GM12878 (cell line): ENCODE measurements around the gene AKT1. TPM values are rescaled to one million over a fixed set of nuclear protein-coding genes. Genes with fewer than 3 reads are reported as not detected.

Experiments
- ATAC-seq: fragments of 200-7000 bp; cut with Tn5 transposase; 3 replicates; pipeline ENCODE4 v1.9.1; 2020; ENCODE audit warnings: mild to moderate bottlenecking, moderate library complexity
- BruUV-seq: library from RNA; stranded (reverse); fragments of 400-500 nt; replicated peaks from 2 replicates; lab custom pipeline; 2021; lab: Mats Ljungman, UMichigan
- CTCF ChIA-PET: fragments of 300-600 bp; sonication (Branson Sonifier 250); formaldehyde crosslinking; extraction: SDS; loops from one replicate; lab custom pipeline; 2021; ENCODE audit warnings: inconsistent platforms; lab: Yijun Ruan, JAX
- POLR2A ChIA-PET: fragments of 350-600 bp; formaldehyde crosslinking; extraction: SDS; loops from one replicate; lab custom pipeline; 2021; ENCODE audit warnings: inconsistent platforms; lab: Charles Lee
- RAD21 ChIA-PET: fragments of 300-600 bp; sonication (Branson Sonifier 250); formaldehyde crosslinking; loops from one replicate; lab custom pipeline; 2023; ENCODE audit warnings: antibody characterized with exemption; ENCODE audit not compliant: unreplicated experiment; lab: Charles Lee
- SMC1A ChIA-PET: fragments of 300-600 bp; sonication (Branson Sonifier 250); formaldehyde crosslinking; loops from one replicate; lab custom pipeline; 2023; ENCODE audit not compliant: unreplicated experiment, uncharacterized antibody; lab: Charles Lee
- DNase-seq: peaks from one replicate; pipeline ENCODE4 v3.0.0-alpha.2; 2011; ENCODE audit warnings: low read depth, low spot score
- FAIRE-seq: peaks from 3 replicates; lab custom pipeline; 2011; peaks lifted over from hg19 to GRCh38; lab: Jason Lieb, UNC
- H2AFZ ChIP-seq: 2 replicates; pipeline ENCODE4 v1.6.0; 2011; ENCODE audit warnings: low read depth, low read length, control low read depth; ENCODE audit not compliant: control insufficient read depth
- H3K27ac ChIP-seq: 2 replicates; pipeline ENCODE4 v1.5.1; 2011; ENCODE audit warnings: control low read depth; ENCODE audit not compliant: control insufficient read depth, insufficient read depth
- H3K27me3 ChIP-seq, 2 experiments: replicated peaks in 1 of 2; 2 replicates each; pipeline versions ENCODE4 v1.6.0 to v1.6.1; 2011; ENCODE audit warnings: low read length in 1 of 2; ENCODE audit not compliant: control insufficient read depth in 2 of 2, insufficient read depth in 2 of 2
- H3K36me3 ChIP-seq, 2 experiments: 2 replicates each; pipeline ENCODE4 v1.5.1; 2011; ENCODE audit warnings: low read length in 1 of 2; ENCODE audit not compliant: control insufficient read depth in 2 of 2, insufficient read depth in 2 of 2
- H3K4me1 ChIP-seq: 2 replicates; pipeline ENCODE4 v1.6.1; 2011; ENCODE audit warnings: mild to moderate bottlenecking, low read length, moderate library complexity, mixed read lengths; ENCODE audit not compliant: control insufficient read depth, insufficient read depth
- H3K4me2 ChIP-seq: 2 replicates; pipeline ENCODE4 v1.6.0; 2011; ENCODE audit warnings: control low read depth; ENCODE audit not compliant: control insufficient read depth, insufficient read depth
- H3K4me3 ChIP-seq: fragments of 200-600 bp; sonication (generic); 2 replicates; pipeline ENCODE4 v1.5.1; 2016
- H3K79me2 ChIP-seq: 2 replicates; pipeline ENCODE4 v1.6.0; 2011; ENCODE audit warnings: low read length; ENCODE audit not compliant: control insufficient read depth, insufficient read depth
- H3K9ac ChIP-seq: 2 replicates; pipeline ENCODE4 v1.8.0; 2011; ENCODE audit warnings: low read length, control low read depth, mixed read lengths; ENCODE audit not compliant: control insufficient read depth, insufficient read depth
- H3K9me3 ChIP-seq: replicated peaks from 3 replicates; pipeline ENCODE4 v1.5.1; 2011; ENCODE audit warnings: mild to moderate bottlenecking, low read length; ENCODE audit not compliant: control insufficient read depth, insufficient read depth
- H4K20me1 ChIP-seq: 2 replicates; pipeline ENCODE4 v1.6.0; 2011; ENCODE audit not compliant: control insufficient read depth, insufficient read depth
- E2F8 ChIP-seq: fragments of 450-650 bp; IDR thresholded peaks from 2 replicates; pipeline ENCODE4 v1.6.1; 2018; ENCODE audit warnings: mild to moderate bottlenecking, low read depth, moderate library complexity; ENCODE audit not compliant: partially characterized antibody
- FOXM1 ChIP-seq: IDR thresholded peaks from 2 replicates; pipeline ENCODE4 v1.6.1; 2012; ENCODE audit warnings: low read depth, mild to moderate bottlenecking, inconsistent platforms, low read length, moderate library complexity
- USF1 ChIP-seq: IDR thresholded peaks from 2 replicates; pipeline ENCODE4 v1.6.1; 2011; ENCODE audit warnings: borderline replicate concordance, low read depth, mild to moderate bottlenecking, moderate library complexity, mixed read lengths, low read length; ENCODE audit not compliant: insufficient read depth; ENCODE audit errors: extremely low read length
- USF2 ChIP-seq: IDR thresholded peaks from 2 replicates; pipeline ENCODE4 v1.6.1; 2011; ENCODE audit warnings: low read depth, low read length, improper control_type of control experiment, borderline replicate concordance
- WGBS: methylation state at CpG from one replicate; pipeline ENCODE4 v1.1.6; 2016; ENCODE audit warnings: low lambda C conversion rate; ENCODE audit not compliant: insufficient replicate concordance, insufficient coverage; ENCODE audit errors: missing lambda C conversion rate; 5-methylcytosine and 5-hydroxymethylcytosine counted together
- in situ Hi-C: fragments of 300-500 bp; cut with MboI; formaldehyde crosslinking; loops from 9 replicates; pipeline ENCODE4 v1.14.3; 2018; ENCODE audit warnings: mixed read lengths
- intact Hi-C: fragments of 100-400 bp; cut with micrococcal nuclease; formaldehyde crosslinking; loops from one replicate; pipeline ENCODE4 v1.14.2; 2022; ENCODE audit not compliant: unreplicated experiment
- polyA plus RNA-seq, 11 experiments: library from polyadenylated mRNA; depleted of rRNA in 4 of 11; unstranded in 6 of 11; stranded (reverse) in 5 of 11; fragments of >200 nt; fragmentation: Nextera tagmentation in 4 of 11; fragmentation: Illumina TruSeq in 1 of 11; extraction: Ambion mirVana in 4 of 11; extraction: Trizol in 1 of 11; gene quantifications; 1 replicate in 1 of 11; 2 replicates in 10 of 11; pipeline versions ENCODE4 v1.2.1 to v1.2.3, GENCODE V29; 2011 to 2016; ENCODE audit warnings: inconsistent platforms in 2 of 11, missing spikeins in 2 of 11, low read depth in 1 of 11
- total RNA-seq, 4 experiments: library from RNA; depleted of rRNA in 3 of 4; stranded (reverse); fragments of >200 nt in 3 of 4; fragmentation: Illumina TruSeq in 1 of 4; extraction: Trizol in 1 of 4; gene quantifications; 2 replicates each; pipeline versions ENCODE4 v1.2.1 to v1.2.3, GENCODE V29; 2013 to 2021

AKT1 gene
- total and polyA plus RNA-seq, 10 of the 15 experiments (the other 5 are each of a cell fraction or from before 2014, with no cell fraction given): 0.63 to 110 (median 58.9) TPM

- no peaks in the 10 kb centered on the region; the same call in none of the 2 replicates for H4K20me1 ChIP-seq
- intact Hi-C loops (no loop called here), in situ Hi-C loops (no loop called here)
- FAIRE-seq: no peak
- 30% methylated on average over 27 of the region's 27 CpGs for WGBS
- ATAC-seq: no peak
- H3K9ac ChIP-seq: no peak overlapping the region
- H3K9me3 ChIP-seq: no peaks in the 10 kb centered on the region
- ChIA-PET SMC1A (no interaction called here), CTCF (no interaction called here), RAD21 (no interaction called here), POLR2A (no interaction called here)
- no peaks in the 10 kb centered on the region for H3K79me2 ChIP-seq
- no peak overlapping the region for H3K27ac ChIP-seq
- H3K4me1 ChIP-seq: no peaks in the 10 kb centered on the region
- DNase-seq: no peak
- no peak for TF ChIP-seq FOXM1
- TF ChIP-seq E2F8: no peak
- no peak for TF ChIP-seq USF1
- no peak for TF ChIP-seq USF2
- H3K4me3 ChIP-seq: no peak overlapping the region
- peaks cover 8 to 11% of the 10 kb centered on the region in 2 experiments for H3K27me3 ChIP-seq
- no peaks in the 10 kb centered on the region for H3K36me3 ChIP-seq
- no peak overlapping the region for H3K4me2 ChIP-seq
- no peak overlapping the region for H2AFZ ChIP-seq
- no TSS peak for BruUV-seq
These were observed 48.9 kb upstream of the AKT1 start for GRCh38 chr14:104844306-104845032.
